HG03139 (cell line): ENCODE data around the gene CH25H.

ENCODE experiments used
- ATAC-seq: cut with Tn5 transposase; IDR thresholded peaks from one replicate; pipeline ENCODE4 v1.9.1; 2021; ENCODE audit not compliant: unreplicated experiment

CH25H gene

GRCh38 chr10:89235073-89235798 is 28.1 kb upstream of the CH25H start:
- ATAC-seq: no peak

DNA sequence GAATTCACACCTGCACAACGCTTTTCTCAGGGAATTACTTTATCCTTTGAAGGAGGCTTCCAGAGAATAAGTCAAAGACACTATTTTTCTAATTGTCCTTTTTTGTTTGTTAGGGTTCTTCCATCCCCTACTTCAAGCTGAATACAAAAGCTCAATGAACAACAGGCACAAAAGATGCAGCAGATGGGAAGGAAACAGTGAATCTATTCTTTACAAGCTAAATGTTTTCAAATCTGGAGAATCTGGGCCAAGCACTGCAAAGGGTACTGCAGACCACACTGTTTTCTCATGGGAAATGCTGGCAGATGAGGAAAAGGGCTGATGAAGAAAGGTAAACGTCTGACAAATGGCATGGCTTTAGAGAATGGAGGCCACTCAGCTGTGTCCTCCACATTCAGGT is 25.9 kb upstream of the CH25H start:
- no peak for ATAC-seq

- ATAC-seq: no peak
Observed at GRCh38 chr10:89228962-89229361, 21.8 kb upstream of the CH25H start.

DNA sequence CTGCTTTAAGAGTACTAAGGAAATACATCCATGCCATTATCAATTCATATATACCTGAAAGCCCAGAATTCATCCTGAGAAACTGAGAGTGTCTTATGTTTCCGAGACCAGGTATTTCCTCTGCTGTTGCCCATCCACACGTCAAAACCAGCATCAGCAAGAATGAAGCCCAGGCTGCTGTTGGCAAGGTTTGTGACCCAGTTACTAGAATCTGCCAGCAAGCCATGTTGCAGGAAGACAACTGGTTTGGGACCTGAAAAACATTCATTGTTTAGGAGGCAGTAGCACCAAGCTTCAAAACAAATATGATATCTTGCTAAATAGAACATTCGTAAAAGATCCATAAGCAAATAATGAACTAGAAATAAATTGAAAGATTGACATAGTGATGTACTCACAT is 21.0 kb upstream of the CH25H start:
- no peak for ATAC-seq

GRCh38 chr10:89226891-89227290 is 19.8 kb upstream of the CH25H start:
- no peak for ATAC-seq

GRCh38 chr10:89224739-89225443 is 17.8 kb upstream of the CH25H start:
- ATAC-seq: no peak

DNA sequence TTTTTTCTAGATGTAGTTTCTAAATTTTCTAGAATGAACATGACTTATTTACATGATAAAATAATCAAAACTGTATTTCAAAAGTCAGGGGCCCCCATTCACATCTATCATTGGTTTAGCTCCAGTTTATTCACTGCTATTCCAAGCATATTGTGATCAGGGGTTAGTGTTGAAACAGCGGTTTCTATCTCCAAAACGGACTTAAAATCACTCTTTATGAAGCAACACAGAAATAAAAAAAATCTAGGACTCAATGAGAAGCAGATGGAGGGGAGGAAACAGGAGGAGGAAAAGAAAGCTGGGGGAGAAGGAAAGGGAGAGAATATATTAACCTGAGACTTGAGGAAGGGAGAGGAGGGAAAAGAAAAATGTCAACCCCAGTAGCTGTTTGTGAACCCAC is 14.8 kb upstream of the CH25H start:
- ATAC-seq: no peak

- ATAC-seq: no peak
Observed at GRCh38 chr10:89219513-89220218, 12.5 kb upstream of the CH25H start.

- ATAC-seq: no peak
Observed at GRCh38 chr10:89217057-89217990, 10.2 kb upstream of the CH25H start.

GRCh38 chr10:89216056-89216455 is 8.9 kb upstream of the CH25H start:
- ATAC-seq: no peak

- no peak for ATAC-seq
Observed at GRCh38 chr10:89215511-89215910, 8.4 kb upstream of the CH25H start.

DNA sequence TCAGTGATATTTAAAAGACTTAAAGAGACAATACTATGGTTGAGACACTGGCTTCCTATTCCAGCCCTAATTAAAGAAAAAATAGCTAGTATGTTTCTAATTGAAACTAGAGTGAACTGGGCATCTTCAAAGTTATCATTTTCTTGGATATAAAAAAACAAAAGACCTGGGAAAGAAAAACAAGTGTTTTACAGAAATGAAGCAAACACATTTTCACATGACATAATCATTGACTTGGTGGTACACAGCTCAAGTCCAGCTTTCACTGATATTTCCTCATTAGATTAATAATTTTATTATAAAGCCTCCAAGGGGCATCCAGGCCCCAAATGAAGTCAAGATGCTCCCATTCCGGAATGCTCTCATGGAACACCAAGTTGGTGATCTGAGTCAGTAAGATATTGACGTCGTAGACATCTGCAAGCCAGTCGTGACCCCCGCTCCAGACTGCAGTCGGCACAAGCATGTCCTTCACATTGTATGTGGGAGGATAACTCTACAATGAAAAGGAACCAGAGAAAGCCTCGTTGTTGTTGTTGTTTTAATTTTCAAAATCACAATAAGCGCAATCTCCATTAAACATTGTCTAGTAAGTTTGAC is 7.5 kb upstream of the CH25H start:
- no peak for ATAC-seq

GRCh38 chr10:89213191-89213808 is 6.2 kb upstream of the CH25H start:
- no peak for ATAC-seq

DNA sequence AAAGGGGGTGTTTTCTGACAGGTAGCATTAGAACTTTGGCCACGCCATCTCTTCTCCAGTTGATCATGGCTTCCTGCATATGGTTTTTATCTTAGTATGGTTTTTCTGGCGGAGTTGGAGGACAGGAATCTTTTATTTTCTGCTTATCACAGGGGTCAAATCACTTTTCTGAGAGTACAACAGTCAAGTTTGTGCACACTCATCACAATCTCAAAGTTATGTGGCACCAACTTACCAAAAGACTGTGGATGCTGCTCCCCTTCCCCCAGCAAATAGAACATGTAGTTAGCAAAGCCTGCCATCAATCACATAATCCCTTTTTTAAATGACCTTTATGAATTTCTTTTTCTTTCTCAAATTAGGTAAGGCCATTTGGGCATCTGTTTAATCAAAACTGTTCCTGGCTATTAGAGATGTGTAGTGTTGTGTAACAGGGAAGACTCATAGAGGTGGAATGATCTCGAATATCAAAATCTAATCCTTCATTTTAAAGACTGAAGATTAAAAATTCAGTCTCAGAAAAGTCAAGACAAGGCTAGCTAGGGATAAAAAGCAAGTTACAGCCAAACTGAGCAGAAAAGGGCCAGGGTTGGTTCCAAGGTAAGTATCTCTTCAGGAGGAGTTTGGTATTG is 3.8 kb upstream of the CH25H start:
- no peak for ATAC-seq

DNA sequence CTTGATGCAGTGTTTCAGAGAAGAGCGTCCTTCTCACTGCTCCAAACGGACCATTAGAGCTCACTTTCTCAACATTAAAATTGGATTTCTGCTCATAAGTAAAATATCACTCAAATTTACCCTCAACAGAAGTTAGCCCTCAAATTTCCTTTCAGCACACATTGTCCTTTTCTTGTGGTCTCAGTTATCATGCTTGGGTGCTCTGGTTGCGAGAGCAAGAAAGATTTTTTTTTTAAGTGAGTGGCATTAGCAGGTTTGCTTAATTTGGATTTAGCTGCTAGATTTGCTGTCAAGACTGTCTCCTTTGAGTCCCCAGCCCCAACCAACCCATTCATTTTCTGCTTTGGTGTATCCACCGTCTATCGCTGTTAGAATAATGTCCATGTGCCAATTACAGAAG is 2.6 kb upstream of the CH25H start:
- no peak for ATAC-seq

GRCh38 chr10:89207801-89208551 is 859 bp upstream of the CH25H start:
- no peak for ATAC-seq

DNA sequence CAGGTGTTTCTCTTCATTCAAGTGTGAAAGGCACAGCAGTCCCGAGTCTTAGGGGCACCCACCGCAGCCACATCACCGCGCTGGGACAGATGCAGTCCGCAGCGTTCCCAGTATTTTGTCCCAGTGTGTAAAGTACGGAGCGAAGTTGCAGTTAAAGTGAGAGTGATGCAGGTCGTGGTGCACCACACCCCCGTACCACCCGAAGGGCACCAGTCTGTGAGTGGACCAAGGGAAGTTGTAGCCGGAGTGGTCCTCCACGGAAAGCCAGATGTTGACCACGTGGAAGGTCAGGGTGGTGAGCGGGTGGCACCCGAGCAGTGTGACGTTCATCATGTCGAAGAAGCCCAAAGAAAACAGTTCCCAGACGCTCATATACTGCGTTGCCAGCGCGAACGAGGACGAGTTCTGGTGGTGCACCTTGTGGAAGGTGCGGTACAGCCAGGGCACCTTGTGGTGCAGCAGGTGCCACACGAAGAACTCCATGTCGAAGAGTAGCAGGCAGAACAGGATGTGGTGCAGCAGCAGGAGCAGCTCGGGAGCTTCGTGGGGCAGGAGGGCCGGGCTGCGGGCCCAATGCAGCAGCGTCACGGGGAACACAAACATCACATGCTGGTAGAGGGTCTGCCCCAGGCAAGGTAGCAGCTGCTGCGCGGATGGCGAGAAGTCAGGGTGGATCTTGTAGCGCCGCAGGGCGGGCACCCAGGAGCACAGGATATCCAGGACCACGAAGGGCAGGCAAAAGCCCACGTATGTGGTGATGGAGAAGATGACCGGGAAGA is 526 bp downstream of the CH25H start:
- ATAC-seq: no peak

- ATAC-seq: no peak
Observed at GRCh38 chr10:89204621-89205185, 2.4 kb downstream of the CH25H start.
